Stimulated activated CD4-positive, alpha-beta T cell treated with anti-CD3 and anti-CD28 coated beads, Interleukin-12 subunit alpha, Interleukin-12 subunit beta, amount 100 ng/mL, for 4 hours (primary cell): Measurements from ENCODE around the gene F8.

Source experiments
- DNase-seq: peaks from one replicate; pipeline ENCODE4 v3.0.0-alpha.2; 2020

F8 gene

GRCh38 chrX:155022585-155022984 is at the start of gene F8:
Gene F8, minus strand, starts transcription at chrX:155022723. Its CDS starts 171 bp downstream, at chrX:155022552.
- DNase-seq, result no peak

- peak; percentile 5 for DNase-seq
Observed at GRCh38 chrX:155071694-155072280, 49.3 kb upstream of the F8 start.

- peak; percentile 70 for DNase-seq
Observed at GRCh38 chrX:155070975-155071693, 48.6 kb upstream of the F8 start, which contains the start of the genes BRCC3, CMC4 and MTCP1. Gene BRCC3, plus strand, starts transcription at chrX:155071508. Its CDS starts 20 bp downstream, at chrX:155071528. Gene CMC4, minus strand, starts transcription at chrX:155071136. Its CDS starts 7,113 bp downstream, at chrX:155064023. Gene MTCP1, minus strand, starts transcription at chrX:155071136. Its CDS starts 5,126 bp downstream, at chrX:155066010.

GRCh38 chrX:155070663-155070974 is 48.1 kb upstream of the F8 start:
- no peak for DNase-seq

GRCh38 chrX:155070038-155070437 is 47.5 kb upstream of the F8 start:
- no peak for DNase-seq

GRCh38 chrX:155069414-155069813 is 46.9 kb upstream of the F8 start:
- DNase-seq, result no peak

GRCh38 chrX:155068165-155068564 is 45.6 kb upstream of the F8 start:
- DNase-seq, result no peak

GRCh38 chrX:155065035-155065734 is 42.7 kb upstream of the F8 start:
- DNase-seq, result no peak

- DNase-seq, result no peak
Observed at GRCh38 chrX:155061760-155062159, 39.2 kb upstream of the F8 start.

GRCh38 chrX:155056877-155057792 is 34.6 kb upstream of the F8 start:
- peak; percentile 32 for DNase-seq

GRCh38 chrX:155056471-155056870 is 33.9 kb upstream of the F8 start:
- DNase-seq, result no peak

- no peak for DNase-seq
Observed at GRCh38 chrX:155055494-155055893, 33.0 kb upstream of the F8 start.

- no peak for DNase-seq
Observed at GRCh38 chrX:155054255-155054654, 31.7 kb upstream of the F8 start.

GRCh38 chrX:155053656-155054055 is 31.1 kb upstream of the F8 start:
- no peak for DNase-seq

- no peak for DNase-seq
Observed at GRCh38 chrX:155052738-155053498, 30.4 kb upstream of the F8 start.

GRCh38 chrX:155048977-155049619 is 26.6 kb upstream of the F8 start:
- peak; percentile 8 for DNase-seq

- no peak for DNase-seq
Observed at GRCh38 chrX:155046811-155047528, 24.4 kb upstream of the F8 start.

GRCh38 chrX:155046129-155046810 is 23.7 kb upstream of the F8 start:
- no peak for DNase-seq

GRCh38 chrX:155035688-155036087 is 13.2 kb upstream of the F8 start:
- DNase-seq, result no peak

- DNase-seq, result no peak
Observed at GRCh38 chrX:155031657-155032056, 9.1 kb upstream of the F8 start.
